G401.6 (cell line): ENCODE measurements around the gene GREM2.

Experiments
- FAIRE-seq: peaks from 2 replicates; lab custom pipeline; 2012; peaks lifted over from hg19 to GRCh38; lab: Jason Lieb, UNC

The GREM2 gene

DNA sequence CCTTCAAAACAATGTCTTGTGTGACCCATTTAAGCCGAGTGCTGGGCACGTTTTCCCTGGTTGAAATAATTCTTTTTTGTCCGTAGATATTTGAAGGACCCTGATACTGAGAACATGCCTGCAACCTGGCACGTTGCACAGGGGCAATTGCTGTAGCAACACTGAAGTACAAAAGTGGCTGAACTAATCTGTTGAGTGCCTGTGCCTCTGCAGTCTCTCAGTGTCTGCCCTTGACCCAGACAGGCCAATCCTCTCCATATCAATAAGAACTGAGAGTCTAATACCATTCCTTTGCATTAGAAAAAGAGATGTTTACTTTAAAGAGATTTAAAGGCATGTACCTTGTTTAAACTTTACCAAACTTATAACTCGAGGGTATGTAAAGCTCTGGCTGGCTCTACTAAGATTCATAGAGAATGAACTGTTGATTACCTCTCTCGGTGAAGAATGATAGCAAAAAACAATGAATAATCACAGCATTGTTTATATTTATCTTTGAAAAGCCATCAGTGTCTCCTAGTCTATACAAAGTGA lies 2.4 kb downstream of the GREM2 start:
- FAIRE-seq, result no peak

DNA sequence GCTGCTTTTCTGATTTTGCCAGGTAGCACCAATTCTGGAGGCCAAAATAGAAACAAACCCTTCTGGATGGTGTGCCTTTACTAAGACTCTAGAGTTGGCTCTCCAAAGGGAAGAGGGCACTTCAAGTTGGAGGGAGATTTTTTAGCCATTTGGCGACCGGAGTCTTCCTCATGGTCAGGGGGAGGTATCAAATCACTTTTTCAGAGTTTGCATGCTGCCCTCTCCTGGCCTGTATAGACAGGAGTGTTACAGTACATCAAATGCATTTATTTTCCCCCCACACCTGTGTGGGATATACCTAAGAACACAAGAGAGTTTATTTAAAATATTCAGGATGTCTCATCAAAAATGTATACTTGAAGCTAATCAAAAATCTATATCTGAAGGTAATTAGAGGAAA lies 3.2 kb downstream of the GREM2 start:
- FAIRE-seq, result no peak

DNA sequence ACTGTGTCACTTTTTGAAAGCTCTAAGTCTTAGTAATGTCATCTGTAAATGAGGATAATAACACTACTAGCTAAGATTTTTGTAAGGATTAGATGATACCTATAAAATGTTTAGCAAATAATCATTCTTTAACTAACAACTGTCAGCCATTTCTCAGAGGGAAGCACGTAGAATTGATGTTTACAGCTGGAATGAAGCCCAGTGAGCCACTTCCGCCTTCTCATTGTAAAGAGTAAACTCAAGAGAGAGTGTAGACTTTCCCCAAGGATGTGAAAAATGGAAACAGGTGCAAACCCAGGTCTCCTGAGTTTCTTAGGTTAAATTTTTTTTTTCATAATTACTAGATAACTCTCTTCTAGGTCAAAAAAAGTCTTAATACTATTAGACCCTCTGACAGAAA lies 4.9 kb downstream of the GREM2 start:
- FAIRE-seq, result no peak

DNA sequence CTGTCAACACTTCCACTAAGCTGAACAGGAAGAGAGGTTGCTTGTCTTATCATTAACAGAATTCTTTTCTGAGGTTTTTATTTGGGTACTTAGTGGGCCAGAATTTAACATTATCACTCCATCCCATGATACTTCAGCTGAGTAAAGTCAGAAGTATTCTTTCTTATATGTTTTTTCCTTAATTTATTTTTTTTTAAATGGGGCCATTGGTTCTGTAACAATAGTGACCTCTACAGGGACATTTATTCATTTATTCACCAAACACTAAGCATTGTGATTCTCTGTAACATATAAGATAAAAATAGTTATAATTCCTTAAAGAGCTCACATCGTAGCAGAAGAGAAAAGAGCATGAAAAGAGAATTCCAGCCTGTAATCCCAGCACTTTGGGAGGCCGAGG lies 9.8 kb downstream of the GREM2 start:
- FAIRE-seq, result no peak

DNA sequence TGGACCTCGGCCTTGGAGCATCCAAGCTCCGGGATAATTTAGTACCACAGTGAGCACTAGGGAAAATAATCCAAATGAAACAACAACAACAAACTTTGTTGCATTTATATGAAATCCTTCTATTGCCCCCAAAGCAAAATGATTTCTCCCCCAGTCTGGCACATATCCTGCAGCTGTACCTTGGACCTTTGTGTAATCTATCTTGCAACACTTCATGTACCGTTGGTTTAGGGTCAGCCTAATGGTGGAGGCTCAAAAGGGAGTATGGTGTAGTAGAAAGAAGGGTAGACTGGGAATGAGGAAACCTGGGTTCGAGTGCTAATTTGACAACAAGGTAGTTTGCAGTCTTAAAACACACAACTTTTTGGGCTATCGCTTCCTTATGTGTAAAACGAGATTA lies 12.1 kb downstream of the GREM2 start:
- FAIRE-seq, result no peak

DNA sequence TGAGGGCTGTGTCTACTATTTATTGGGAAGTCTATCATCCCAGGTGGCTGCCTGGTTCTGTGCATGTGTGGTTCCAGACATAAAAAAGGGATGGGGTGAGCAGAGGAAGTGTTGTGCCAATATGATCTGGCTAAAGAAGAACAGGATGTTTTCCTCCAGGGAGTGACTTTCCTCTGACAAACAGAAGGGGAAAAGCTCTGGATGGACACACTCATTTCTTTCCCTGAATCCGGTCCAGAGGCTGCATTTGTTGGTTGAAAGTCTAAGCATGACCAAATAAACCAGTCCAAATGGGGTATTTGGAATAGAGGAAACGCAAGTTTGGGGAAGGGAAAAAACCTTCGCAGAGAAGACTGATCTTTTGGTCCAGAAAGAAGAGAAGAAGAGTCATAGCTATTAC lies 12.7 kb downstream of the GREM2 start:
- no peak for FAIRE-seq

DNA sequence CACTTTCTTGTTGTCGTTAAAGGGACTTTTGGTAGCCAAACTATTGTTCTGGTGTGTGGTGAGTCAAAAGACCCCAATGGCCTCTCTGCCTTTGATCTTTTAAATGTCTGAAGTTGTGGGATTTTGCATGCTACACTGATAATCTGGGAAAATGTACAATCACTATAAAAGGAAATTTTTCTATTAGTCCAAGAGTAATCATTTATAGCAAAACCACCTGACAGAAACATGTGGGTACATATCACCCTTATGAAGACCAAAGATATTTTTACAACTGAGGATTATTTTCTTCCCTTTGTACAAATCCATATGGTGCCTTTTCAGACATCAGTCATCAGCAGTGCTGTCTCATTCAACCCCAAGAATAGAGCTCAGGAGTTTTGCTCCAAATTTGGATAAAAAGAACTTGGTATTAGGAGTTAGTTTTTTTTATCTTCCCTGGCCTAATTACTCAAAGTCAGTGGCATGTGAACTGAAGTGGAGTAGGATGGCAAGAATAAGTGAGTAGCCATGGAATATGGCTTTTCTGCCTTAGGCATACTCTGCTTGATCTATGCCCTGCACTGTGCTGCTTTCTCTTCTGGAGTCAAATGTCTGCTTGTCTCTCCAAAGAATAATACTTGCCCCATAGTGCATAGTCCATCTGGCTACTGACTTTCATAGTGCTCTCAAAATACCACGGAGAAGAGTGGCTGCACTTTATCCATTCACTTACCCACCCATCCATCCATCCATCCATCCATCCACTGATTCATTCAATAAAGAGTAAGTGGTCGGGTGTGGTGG lies 13.5 kb downstream of the GREM2 start:
- no peak for FAIRE-seq

DNA sequence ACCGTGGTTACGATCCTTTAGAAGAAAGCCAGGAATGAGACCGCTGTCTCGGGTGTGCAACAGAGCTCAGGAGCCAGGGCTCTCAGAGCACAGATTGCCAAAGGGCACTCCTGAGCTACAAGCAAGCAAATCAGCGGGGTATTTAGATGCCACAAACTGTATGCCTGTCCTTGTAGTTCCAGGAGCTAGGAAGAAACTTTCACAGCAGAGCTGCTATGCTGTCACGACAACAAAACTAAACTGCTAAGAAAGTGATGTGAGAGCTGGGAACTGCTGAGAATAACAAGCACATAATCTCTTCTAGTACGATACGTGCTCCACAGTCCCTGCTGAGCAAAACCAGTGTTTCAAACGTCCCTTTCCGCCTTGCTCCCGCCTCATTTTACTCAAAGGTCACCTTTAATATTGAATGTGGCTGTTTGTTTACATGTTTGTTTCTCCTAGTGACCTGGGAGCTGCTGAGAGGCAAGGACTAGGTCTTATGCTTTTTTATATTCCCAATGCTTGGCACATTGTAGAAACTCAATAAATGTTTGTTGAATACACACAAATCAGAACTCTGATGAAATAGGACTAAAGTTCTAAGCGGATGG lies 14.7 kb downstream of the GREM2 start:
- no peak for FAIRE-seq

DNA sequence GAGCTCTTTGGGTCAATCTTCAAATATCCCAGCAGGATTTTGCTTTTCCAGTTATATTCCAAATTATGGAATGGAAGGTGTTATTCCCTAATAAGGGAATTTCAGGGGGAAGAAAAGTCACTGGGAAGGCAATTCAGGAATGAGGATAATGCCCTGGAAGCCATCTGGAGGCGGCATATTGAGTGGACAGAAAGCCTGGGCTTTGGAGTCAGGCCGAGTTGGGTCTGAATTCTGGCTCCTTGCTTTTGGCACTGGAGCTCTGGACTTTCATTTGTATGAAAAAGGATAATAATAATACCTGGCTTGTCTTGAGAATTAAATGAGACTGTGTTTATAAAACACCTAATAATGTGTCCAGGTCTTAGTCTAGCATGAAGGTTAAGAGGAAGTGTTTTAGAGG lies 16.5 kb downstream of the GREM2 start:
- FAIRE-seq, result no peak

DNA sequence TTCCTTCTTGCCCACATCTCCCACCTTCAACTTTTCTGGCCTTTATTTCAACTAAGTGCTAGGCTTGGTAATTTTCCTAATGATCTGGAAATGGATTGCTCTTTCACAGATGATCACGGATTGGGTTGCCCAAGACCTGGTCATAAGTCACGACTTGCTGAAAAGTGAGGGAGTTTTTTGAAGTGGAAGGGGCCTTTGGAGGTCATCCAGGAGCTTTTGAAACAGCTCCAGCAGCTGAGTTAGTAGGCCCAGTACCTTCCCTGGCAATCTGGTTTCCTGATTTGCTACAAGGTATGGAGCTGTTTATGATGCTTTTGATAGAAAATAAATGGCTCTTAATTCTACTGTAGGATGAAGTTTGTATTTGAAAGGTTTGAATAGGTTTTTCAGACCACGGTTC lies 20.4 kb downstream of the GREM2 start:
- FAIRE-seq, result no peak

DNA sequence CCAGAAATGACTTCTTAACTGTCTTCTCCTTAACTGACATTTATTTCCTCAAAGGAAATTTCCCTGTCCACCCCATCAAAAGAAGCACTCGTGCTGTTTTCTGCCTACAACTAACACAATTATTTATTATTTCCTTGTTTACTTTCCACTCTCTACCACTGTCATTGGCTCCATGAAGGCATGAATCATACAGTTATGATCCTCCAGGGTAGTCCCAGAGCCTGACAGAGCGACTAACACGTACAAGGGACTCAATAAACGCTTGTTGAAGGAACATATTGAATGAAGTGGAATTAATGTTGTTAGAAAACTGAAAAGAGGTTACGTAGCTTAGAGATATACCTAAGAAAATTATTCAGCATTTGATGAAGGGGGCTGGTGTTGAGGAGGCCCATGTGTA lies 20.9 kb downstream of the GREM2 start:
- FAIRE-seq, result no peak

DNA sequence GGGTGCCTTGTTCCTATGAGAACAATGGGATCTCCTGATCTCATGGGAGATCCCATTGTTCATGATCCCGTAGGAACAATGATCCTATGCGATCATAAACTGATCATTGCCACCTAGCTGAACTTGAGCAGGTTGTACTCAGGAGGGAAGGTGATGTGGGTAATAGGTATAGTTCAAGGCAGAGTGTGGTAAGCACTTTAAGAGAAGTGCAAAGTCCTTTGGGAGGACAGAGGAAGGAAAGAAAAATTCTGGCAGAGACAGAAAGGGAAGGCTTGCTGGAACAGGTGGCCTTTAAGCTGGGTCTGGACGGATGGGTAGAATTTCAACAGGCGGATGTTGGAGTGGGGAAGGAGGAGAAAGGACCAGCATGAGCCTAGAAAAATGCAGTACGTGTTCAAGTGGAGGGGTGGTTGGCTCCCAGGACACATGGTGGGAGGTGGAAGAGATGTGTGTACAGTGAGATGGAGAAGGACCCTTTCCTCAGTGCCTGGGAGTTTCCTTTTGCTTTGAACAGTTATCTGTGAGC lies 22.3 kb downstream of the GREM2 start:
- no peak for FAIRE-seq

DNA sequence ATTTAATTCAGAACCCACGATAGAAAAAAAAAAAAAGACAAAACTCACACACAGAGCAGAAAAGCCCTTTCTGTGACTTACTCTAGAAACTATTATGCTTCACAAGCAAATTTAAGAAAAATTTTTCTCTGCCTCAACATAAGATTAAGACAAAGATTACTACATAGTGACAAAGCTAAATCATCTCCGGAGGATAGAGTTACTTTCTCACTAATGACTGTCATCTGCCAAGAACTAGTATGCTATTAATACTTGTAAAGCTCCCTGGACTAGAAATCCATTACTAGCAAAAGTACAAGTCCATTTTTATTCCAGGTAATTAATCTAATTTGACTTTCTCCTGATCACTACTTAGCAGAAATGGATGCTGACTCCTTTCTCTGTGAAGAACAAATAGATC lies 25.9 kb downstream of the GREM2 start:
- FAIRE-seq, result no peak

DNA sequence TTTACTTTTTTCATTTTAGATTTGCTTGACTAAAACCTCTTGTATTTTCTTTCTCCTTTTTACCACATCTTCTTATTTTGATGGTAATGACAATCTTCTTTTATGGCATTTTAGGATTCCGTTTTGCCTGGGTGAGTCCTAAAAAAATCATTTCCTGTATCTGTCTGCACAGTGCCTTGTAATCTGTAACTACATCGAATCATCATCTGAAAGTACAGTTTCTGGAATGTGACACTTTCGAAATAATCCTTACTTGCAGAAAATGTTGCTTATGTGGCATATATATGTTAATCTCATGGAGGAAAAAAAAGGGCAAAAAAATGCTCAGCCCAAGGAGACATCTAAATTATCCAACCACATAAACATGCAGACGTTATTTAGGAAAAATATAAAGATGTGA lies 29.0 kb downstream of the GREM2 start:
- no peak for FAIRE-seq

DNA sequence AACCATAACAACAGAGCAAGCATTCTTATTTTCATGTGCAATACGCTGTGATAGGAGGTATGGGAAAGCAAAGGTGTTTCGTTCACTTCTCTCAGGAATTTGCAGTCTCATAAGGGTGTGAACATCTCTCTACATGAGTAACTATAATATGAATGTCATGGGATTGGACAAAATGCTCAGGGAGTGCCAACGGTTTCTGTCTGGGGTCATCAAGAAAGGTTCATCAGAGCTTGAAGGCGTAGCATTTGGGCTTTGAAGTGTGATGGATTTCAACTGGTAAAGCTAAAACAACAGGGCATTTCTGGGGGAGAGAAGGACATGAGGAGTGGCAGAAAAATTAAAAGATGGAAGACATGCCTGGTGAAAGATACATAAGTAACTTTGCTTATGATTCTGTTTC lies 32.4 kb downstream of the GREM2 start:
- no peak for FAIRE-seq

DNA sequence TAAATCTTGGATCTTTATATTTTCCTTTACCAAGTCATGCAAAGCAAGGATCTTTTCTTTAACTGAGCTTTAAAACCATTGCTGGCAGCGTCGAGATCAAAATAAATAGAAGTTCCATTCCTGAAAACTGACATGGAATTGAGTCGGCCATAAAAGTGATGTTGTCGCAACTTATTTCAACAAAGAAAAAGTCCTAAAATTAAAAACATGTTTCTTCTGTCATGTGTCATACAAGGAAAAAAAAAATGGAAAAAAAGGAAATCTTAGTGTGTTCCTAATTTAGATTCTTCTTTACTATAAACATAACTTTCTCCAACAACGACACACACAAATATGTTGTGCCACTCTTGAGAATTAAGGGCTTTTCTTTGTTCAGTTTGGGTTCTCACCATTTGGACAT lies 34.9 kb downstream of the GREM2 start:
- no peak for FAIRE-seq

DNA sequence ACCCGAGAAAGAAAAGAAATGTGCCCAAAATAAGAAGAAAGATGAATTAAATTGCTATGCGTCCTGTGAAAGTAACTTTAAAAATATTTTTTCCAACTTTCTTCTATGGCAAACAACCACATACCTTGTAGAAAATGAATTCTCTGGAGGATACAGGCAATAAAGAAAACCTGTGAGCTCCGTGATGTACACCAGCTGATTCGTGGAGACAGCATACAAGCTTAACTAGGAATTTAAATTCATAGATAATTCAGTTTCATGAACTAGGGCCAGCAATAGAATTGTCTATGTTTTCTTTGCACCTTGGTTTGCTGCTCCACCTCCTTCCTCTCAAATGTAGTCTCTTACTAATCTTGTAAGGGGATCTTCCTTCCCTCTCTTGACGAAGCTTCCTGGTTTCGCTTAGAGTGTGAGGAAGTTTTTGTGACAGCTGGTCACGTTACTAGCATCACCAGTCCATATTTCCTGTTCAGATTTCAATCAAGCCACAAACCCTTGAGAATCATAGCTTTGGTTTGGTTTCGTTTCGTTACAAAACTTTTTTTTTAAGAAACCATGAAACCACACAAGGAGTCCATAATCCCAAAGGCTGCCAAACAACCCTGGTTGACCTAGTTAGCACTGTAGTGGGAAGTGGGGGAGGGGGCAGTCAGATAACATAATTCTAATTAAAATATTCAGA lies 35.8 kb downstream of the GREM2 start:
- no peak for FAIRE-seq

DNA sequence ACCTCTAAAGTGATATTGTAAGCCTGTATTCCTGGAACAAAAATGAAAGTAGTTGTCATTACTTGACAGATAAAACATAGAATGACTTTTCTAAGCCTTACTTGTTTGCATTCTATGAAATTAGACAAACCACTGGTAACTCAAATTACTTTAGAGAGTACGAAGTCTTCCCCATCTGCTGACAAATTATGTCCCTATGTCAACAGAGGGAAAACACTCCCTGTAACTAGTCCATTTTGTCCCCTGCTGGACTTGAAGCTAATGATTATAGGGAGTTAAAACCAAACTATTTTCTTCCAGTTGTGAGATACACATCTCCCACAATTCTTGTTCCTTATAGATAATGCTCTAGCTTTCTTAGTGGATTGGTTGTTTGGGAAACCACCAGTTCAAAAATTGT lies 39.6 kb downstream of the GREM2 start:
- FAIRE-seq, result no peak

DNA sequence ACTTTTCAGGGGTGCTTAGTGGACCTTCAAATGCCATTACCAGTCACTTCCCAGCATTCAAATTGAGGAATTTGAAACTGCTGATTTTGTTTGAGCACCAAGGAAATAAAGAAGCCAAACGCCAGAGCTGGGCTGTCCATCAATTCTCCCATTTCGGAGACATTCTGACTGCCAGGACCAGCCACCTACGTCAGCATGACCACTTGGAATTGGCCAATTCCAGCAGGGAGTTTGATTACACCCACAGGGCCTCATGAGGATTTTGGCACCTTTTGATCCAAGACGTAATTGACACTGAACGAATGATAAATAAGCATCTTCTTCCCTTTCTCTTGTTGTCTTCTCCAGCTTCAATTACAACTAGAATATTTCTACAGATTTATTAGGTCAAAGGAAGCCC lies 40.2 kb downstream of the GREM2 start:
- FAIRE-seq, result no peak

DNA sequence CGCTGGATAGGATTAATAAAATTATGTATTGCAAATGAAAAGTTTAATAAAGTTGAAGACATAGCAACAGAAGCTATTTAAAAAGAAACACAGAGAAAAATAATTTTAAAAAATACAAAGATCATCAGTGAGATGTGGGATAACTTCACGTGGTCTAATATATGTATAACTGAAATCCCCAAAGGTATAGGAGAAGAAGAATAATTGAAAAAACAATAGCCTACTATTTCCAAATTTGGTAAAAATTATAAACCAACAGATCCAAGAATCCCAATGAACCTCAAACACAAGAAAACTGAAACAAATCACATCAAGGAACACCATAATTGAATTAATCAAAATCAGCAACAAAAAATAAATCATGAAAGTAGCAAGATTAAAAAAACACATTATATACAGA lies 44.9 kb downstream of the GREM2 start:
- FAIRE-seq, result no peak

DNA sequence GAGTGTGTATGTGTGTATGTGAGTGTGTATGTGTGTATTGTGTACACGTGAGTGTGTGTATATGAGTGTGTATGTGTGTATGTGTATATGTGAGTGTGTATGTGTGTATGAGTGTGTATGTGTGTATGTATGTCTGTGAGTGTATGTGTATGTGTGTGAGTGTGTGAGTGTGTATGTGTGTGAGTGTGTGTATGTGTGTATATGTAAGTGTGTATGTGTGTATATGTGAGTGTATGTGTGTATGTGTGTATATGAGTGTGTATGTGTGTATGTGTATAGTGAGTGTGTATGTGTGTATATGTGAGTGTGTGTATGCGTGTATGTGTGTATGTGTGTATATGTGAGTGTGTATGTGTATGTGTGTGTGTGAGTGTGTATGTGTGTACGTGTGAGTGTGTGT lies 49.2 kb downstream of the GREM2 start:
- FAIRE-seq, result no peak

DNA sequence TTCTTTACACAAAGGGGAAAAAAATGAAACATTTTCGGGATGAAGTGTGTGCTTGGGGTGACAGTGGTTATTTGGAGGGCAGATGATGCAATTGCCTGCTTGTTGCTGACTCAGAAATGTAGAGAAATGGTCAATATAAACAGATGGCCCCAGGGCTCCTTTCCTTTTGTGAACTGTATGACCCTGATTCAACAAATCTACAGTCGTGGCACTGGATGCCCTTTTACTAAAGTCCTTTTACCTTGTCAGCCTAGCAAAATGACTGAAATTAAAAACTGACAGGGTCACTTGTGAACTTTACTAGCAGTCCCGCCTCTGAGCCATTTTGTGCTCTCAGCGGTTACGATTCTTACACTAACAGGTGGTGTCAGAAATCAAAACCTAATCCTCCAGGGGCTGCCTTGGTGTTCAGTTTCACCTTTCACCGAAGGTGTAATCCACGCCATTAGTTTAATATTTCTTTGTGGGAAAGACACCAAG lies 49.8 kb downstream of the GREM2 start:
- no peak for FAIRE-seq

DNA sequence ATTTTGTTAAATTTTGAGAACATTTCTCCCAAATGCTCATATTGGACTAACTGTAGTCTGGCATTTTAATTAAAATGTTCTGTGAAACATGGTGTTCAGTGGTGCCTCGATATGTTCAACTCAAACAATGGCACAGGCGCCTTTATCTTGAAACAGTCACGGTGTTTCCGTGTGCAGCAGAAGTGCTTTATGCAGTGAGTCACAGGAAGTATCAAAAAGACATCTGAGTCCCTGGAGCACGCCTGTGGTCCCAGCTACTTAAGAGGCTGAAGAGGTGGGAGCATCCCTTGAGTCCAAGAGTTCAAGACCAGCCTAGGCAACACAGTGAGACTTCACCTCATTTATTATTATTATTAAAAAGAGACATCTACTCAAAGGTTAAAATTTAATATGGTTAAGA lies 52.2 kb downstream of the GREM2 start:
- no peak for FAIRE-seq
